Neural progenitor cell (in vitro differentiated cells): ENCODE data around the gene TNRC18. TPM values are rescaled to one million over a fixed set of nuclear protein-coding genes. Genes with fewer than 3 reads are reported as not detected.

ENCODE experiments used
- DNase-seq: peaks from one replicate; pipeline ENCODE4 v3.0.0-alpha.2; 2016; ENCODE audit warnings: low spot score
- H2AFZ ChIP-seq: fragments of 200-600 bp; sonication (generic); replicated peaks from 2 replicates; pipeline ENCODE4 v1.6.1; 2016; ENCODE audit warnings: antibody characterized with exemption
- H3F3A ChIP-seq: fragments of 200-600 bp; sonication (generic); 2 replicates; pipeline ENCODE4 v1.6.1; 2016; ENCODE audit warnings: antibody characterized with exemption, low read depth
- H3K27ac ChIP-seq: fragments of 200-600 bp; sonication (generic); 2 replicates; pipeline ENCODE4 v1.5.1; 2016; ENCODE audit warnings: mild to moderate bottlenecking
- H3K27me3 ChIP-seq: fragments of 200-600 bp; sonication (generic); 2 replicates; pipeline ENCODE4 v1.6.1; 2016; ENCODE audit warnings: mild to moderate bottlenecking, moderate library complexity
- H3K36me3 ChIP-seq: fragments of 200-600 bp; sonication (generic); 2 replicates; pipeline ENCODE4 v1.5.1; 2016
- H3K4me1 ChIP-seq: fragments of 200-600 bp; sonication (generic); 2 replicates; pipeline ENCODE4 v1.6.1; 2016; ENCODE audit warnings: mixed run types
- H3K4me2 ChIP-seq: fragments of 200-600 bp; sonication (generic); 2 replicates; pipeline ENCODE4 v1.6.1; 2016
- H3K4me3 ChIP-seq: fragments of 200-600 bp; sonication (generic); 2 replicates; pipeline ENCODE4 v1.5.1; 2016
- H3K79me2 ChIP-seq: fragments of 200-600 bp; sonication (generic); 2 replicates; pipeline ENCODE4 v1.6.1; 2016; ENCODE audit warnings: low read depth
- H3K9ac ChIP-seq: fragments of 200-600 bp; sonication (generic); 2 replicates; pipeline ENCODE4 v1.6.1; 2016
- H3K9me3 ChIP-seq: fragments of 200-600 bp; sonication (generic); 2 replicates; pipeline ENCODE4 v1.5.1; 2016; ENCODE audit warnings: low read depth
- H4K20me1 ChIP-seq: fragments of 200-600 bp; sonication (generic); 2 replicates; pipeline ENCODE4 v1.6.1; 2016; ENCODE audit warnings: low read depth
- H3K27ac Mint-ChIP-seq: 3 replicates; pipeline ENCODE4 v1.8.0; 2021; ENCODE audit warnings: mixed read lengths
- H3K27me3 Mint-ChIP-seq: 2 replicates; pipeline ENCODE4 v1.8.0; 2022; ENCODE audit warnings: low read depth, mild to moderate bottlenecking, inconsistent platforms, moderate library complexity, mixed read lengths; ENCODE audit not compliant: insufficient read depth
- H3K36me3 Mint-ChIP-seq: 3 replicates; pipeline ENCODE4 v1.8.0; 2021; ENCODE audit warnings: mixed read lengths
- H3K4me1 Mint-ChIP-seq: 3 replicates; pipeline ENCODE4 v1.8.0; 2021; ENCODE audit warnings: mixed read lengths
- H3K4me3 Mint-ChIP-seq: 3 replicates; pipeline ENCODE4 v1.8.0; 2021; ENCODE audit warnings: mild to moderate bottlenecking, moderate library complexity, mixed read lengths
- H3K9me3 Mint-ChIP-seq: 3 replicates; pipeline ENCODE4 v1.8.0; 2020; ENCODE audit warnings: mixed read lengths
- CTCF ChIP-seq: fragments of 200-600 bp; sonication (generic); IDR thresholded peaks from 2 replicates; pipeline ENCODE4 v1.5.1; 2017; ENCODE audit warnings: antibody characterized with exemption, mild to moderate bottlenecking
- EZH2 ChIP-seq: fragments of 200-600 bp; sonication (generic); IDR thresholded peaks from 2 replicates; pipeline ENCODE4 v1.6.1; 2017; ENCODE audit warnings: antibody characterized with exemption, mild to moderate bottlenecking, moderate library complexity
- EZH2phosphoT487 ChIP-seq: fragments of 200-600 bp; sonication (generic); IDR thresholded peaks from 2 replicates; pipeline ENCODE4 v1.6.1; 2017; ENCODE audit warnings: antibody characterized with exemption
- total RNA-seq: library from RNA; depleted of rRNA; stranded (reverse); fragments of >200 nt; gene quantifications from 2 replicates; pipeline ENCODE4 v1.2.3, GENCODE V29; 2015; ENCODE audit warnings: low replicate concordance

The TNRC18 gene
- total RNA-seq, 1 donor from 2014 or later: 16.1 TPM

DNA sequence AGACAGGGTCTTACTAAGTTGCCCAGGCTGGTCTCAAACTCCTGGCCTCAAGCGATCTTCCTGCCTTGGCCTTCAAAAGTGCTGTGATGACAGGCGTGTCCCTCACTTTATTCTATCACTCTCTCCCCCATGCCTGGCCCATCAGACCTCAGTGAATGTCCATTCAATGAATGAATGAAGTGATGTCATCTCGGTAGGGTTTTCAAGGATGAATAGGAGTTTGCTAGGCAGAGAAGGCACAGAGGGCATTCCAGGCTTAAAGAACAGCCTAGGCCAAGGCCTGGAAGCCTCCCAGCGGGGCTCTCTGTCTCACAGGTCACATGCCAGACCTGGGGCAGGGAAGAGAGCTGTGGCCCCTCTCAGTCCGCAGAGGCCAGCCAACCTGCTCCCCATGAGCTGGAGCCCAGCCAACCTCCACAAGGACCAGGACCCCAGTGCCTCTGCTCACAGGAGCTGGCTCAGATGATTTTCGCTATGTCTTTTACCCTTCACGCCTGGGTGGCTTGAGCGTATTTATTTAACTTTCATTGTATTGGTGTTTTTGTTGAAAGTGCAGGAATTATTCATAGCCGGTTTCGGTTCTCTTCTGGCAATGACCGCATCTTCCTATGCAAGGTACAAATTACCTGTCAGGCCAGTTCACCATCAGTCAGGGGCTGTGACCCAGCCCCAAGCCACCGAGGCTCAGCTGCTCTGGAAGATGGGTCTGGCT, 11.8 kb upstream of the TNRC18 start:
- no peaks in the 10 kb centered on the region for H3K36me3 ChIP-seq
- no peak for DNase-seq
- no peak overlapping the region for H3K4me3 ChIP-seq
- H3K4me3 Mint-ChIP-seq: no peak overlapping the region
- H3K4me2 ChIP-seq: no peak overlapping the region
- peaks cover 23% of the 10 kb centered on the region for H3K27me3 ChIP-seq
- H3K27ac ChIP-seq: no peak overlapping the region
- H3K27me3 Mint-ChIP-seq: peaks cover 12% of the 10 kb centered on the region
- TF ChIP-seq CTCF (no peak), EZH2phosphoT487 (no peak), EZH2 (no peak)
- H3K4me1 Mint-ChIP-seq: peaks cover 52% of the 10 kb centered on the region
- peaks cover 34% of the 10 kb centered on the region for H4K20me1 ChIP-seq
- H3K4me1 ChIP-seq: no peaks in the 10 kb centered on the region
- H3K9ac ChIP-seq: no peak overlapping the region
- H3K27ac Mint-ChIP-seq: peak overlapping the region; percentile 34
- no peaks in the 10 kb centered on the region for H3K79me2 ChIP-seq
- H3K9me3 ChIP-seq: no peaks in the 10 kb centered on the region
- no peaks in the 10 kb centered on the region for H3F3A ChIP-seq
- H3K36me3 Mint-ChIP-seq: peaks cover 20% of the 10 kb centered on the region
- peaks cover 12% of the 10 kb centered on the region for H3K9me3 Mint-ChIP-seq
- H2AFZ ChIP-seq: no peak overlapping the region

GRCh38 chr7:5433181-5433580, 9.5 kb upstream of the TNRC18 start:
- Histone ChIP-seq H3K36me3 (no peaks in the 10 kb centered on the region), H4K20me1 (peaks cover 51% of the 10 kb centered on the region), H2AFZ (no peak overlapping the region), H3K4me1 (peaks cover 22% of the 10 kb centered on the region), H3K27me3 (peaks cover 46% of the 10 kb centered on the region), H3K9me3 (no peaks in the 10 kb centered on the region), H3F3A (peaks cover 9% of the 10 kb centered on the region), H3K9ac (no peak overlapping the region), H3K27ac (no peak overlapping the region), H3K4me2 (no peak overlapping the region), H3K4me3 (no peak overlapping the region), H3K79me2 (no peaks in the 10 kb centered on the region)
- Mint-ChIP-seq H3K4me3 (peak overlapping the region; percentile 10), H3K27ac (no peak overlapping the region), H3K4me1 (peaks cover 56% of the 10 kb centered on the region), H3K27me3 (peaks cover 20% of the 10 kb centered on the region), H3K36me3 (peaks cover 20% of the 10 kb centered on the region), H3K9me3 (peaks cover 12% of the 10 kb centered on the region)
- DNase-seq: no peak
- TF ChIP-seq CTCF: no peak
- no peak for TF ChIP-seq EZH2
- TF ChIP-seq EZH2phosphoT487: no peak

DNA sequence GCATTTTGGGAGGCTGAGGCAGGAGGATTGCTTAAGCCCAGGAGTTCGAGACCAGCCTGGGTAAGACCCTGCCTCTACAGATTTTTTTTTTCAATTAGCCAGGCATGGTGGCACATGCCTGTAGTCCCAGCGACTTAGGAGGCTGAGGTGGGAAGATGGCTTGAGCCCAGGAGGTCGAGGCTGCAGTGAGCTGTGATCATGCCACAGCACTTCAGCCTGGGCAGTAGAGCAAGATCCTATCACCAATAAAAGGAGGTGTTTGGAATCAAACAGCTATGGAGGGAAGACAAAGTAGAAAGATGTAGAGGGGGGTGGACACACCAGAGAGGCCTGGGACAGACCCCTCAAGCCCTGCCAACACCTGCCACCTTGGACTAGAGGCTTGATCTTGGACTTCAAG, 9.1 kb upstream of the TNRC18 start:
- no peak overlapping the region for H3K4me3 Mint-ChIP-seq
- no peaks in the 10 kb centered on the region for H3K79me2 ChIP-seq

More for the DNA sequence above, 9.1 kb upstream of the TNRC18 start:
- peaks cover 23% of the 10 kb centered on the region for H3K4me1 ChIP-seq
- no peak overlapping the region for H3K4me3 ChIP-seq
- H3F3A ChIP-seq: peaks cover 14% of the 10 kb centered on the region
- DNase-seq: no peak
- Mint-ChIP-seq H3K9me3 (peaks cover 12% of the 10 kb centered on the region), H3K27ac (no peak overlapping the region), H3K27me3 (peaks cover 20% of the 10 kb centered on the region), H3K4me1 (peaks cover 53% of the 10 kb centered on the region), H3K36me3 (peaks cover 19% of the 10 kb centered on the region)
- H4K20me1 ChIP-seq: peaks cover 54% of the 10 kb centered on the region
- H3K9ac ChIP-seq: no peak overlapping the region
- H3K4me2 ChIP-seq: no peak overlapping the region
- no peaks in the 10 kb centered on the region for H3K36me3 ChIP-seq
- H3K27ac ChIP-seq: no peak overlapping the region
- no peak overlapping the region for H2AFZ ChIP-seq
- no peak for TF ChIP-seq EZH2
- TF ChIP-seq EZH2phosphoT487: no peak
- no peak for TF ChIP-seq CTCF
- H3K27me3 ChIP-seq: peaks cover 51% of the 10 kb centered on the region
- H3K9me3 ChIP-seq: no peaks in the 10 kb centered on the region
